ENCODE data around the gene PCBP2.

Gene PCBP2

DNA sequence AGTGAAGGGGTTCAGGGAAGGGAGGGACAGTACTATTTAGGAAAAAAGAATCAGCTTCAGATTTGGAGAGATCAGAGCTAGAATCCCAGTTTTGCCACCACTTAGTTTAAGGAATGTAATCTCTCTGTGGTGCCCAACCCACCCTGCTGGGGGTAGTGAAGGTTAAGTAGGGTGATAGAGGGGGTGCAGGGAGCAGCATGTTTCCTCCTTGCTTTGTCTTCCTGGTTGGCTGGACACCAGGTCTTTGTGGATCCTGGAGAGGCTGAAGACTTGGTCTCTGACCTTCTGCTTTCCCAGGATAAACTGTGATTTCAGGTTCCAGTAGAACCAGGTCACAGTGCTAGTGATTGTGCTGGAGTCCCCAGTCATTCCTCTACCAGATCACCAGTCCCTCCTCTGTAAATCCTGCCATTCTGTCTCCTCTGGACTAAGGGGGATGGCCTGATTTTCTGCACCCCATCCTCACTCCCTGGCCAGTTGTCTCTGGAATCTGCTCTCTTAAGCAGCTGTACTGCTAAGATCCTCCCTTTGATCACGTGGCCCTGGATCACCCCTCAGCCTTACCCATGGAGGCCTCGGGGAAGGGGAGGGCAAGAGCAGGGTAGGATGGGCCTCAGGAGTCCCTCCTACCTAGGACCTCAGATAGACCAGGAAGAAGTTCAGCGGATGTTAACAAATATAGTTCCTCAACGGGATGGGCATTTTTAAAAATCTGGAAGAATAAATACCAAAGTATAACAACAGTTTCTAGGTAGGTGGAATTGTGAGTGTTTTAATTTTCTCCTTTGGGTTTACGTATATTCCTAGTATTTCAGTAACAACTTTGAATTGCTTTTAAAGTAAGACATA lies 44.2 kb downstream of the PCBP2 start:
- FAIRE-seq: no peak

DNA sequence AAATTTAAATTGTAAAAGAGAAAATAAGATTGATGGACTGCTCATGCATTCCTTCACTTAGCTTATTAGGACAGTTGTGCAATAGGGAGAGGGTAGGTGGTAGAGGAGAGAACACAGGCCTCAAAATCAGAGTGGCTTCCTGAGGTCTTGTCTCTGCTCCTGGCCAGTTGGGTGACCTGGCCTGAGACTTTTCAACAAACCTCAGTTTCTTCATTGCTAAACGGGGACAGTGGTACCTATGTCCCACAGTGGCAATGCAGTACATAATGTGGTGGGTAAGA lies 44.8 kb downstream of the PCBP2 start:
- no peak for FAIRE-seq

- FAIRE-seq: no peak
Measured at GRCh38 chr12:53497461-53497860, 45.6 kb downstream of the PCBP2 start.

GRCh38 chr12:53498235-53498630 lies 46.3 kb downstream of the PCBP2 start:
- FAIRE-seq: no peak

DNA sequence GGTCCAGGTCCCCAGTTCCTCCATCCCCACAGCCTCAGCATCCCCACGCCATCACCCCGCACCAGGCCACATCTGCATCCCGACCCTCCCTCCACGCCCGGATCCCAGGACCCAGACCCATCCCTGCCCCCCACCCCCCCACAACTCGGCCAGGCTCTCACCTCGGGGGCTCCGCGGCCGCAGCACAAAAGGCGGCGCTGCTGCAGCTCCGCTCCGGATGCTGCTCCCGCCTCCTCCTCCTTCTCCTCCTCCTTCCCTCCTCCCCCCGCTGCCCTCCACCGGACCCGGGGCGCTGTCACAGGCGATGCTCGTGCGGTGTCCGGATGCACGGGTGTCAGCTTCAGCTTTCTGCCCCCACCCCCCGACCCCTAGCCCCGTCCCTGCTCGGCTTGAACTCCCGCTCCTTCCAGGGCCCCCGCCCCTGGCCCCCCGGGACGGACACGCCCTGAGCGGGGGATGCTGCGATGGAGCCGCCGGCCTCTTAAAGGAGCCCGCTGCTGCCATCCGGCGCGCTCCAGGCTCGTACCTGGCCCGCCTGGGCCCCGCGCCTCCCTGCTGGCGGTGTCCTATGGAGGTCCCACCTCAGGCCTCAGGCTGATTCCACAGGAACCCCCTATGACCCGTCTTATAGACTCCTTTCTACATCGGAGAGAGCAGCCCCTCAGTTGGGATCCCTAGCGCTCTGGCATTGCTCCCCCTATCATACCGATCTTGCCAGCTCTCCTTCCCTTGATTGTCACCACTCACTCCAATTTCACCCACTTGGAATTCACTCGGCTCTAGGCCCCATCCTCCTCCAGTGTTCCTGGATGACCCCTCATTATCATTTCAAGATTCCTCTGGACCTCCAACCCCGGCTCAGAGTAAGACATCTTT lies 47.6 kb downstream of the PCBP2 start, which contains the start of gene MAP3K12:
TSS of gene MAP3K12 (minus strand) at position 193 of the 876 bp plus-strand sequence. CDS start 12,067 bp downstream, outside the sequence.
- FAIRE-seq: no peak

DNA sequence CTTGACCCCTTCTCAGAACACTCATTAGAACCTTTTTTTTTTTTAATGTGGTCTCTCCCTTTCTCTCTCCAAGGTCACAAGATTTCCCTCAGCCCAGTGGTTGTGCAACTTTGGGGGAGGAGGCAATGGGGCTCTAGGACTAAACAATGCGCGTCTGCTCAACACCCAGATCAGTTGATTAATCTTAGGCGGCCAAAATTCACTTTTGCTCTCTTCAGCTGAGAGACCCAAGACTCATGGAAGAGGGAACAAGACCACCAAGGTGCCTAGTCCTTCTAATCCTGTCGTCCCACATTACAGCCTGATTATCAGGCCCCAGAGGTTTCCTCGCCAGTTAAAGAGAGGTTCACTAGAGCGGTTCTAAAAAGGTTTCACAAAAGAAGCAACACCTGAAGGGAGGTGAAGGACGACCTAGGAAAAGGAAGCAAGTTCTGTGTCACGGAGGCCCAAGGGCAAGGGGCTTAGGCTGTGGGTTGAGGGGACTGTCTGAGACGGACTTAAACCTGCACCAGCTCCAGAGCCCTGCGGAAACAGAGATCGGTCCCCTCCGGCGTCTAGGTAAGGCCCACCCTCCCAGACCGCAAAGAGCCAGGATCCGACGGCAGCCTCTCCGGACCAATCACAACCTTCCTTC lies 48.4 kb downstream of the PCBP2 start:
- FAIRE-seq: no peak

DNA sequence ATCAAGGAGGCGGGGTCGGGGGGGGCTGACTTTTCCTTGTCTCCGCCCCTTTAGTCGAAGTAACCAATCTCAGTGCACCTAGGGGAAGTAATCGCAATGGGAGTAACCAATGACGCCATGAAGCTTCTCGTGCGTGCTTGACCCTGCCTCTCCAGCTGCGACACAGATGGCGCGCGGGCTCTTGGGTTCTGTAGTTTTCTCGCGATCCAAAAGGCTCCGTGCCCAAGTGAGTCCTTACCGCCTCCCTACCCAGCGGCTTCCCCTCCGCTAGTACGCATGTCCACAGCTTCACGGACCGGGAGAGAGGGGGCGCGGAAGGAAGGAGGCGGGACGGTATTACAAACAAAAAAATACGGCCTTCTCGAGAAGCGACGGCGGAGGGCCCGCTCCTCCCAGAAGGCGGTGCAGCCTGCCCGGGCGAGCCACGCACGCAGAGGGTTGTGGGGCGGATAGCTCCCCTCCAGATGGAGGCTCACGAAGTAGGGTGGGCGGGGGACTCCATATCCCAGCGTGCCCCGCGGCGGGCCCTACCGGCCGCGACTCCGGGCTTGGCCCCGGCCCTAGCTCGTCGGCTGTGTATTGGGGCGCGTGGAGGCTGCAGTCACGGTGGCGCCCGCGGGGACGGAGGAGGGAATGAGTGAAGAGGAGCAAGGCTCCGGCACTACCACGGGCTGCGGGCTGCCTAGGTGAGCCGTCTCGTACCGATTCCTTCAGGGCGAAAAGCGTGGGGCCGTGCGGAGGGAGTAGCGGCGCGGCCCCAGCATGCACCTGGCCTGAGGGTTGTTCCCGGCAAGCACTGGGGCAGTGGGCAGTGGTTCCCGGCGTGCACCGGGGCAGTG lies 49.1 kb downstream of the PCBP2 start, which contains the start of gene TARBP2:
TSS of gene TARBP2 (plus strand) at position 508 of the 839 bp plus-strand sequence. CDS start at position 634, 126 bp downstream.
- peak; percentile 96 for FAIRE-seq

GRCh38 chr12:53501615-53502181 lies 49.8 kb downstream of the PCBP2 start:
- no peak for FAIRE-seq

GRCh38 chr12:53502331-53502730 lies 50.4 kb downstream of the PCBP2 start:
- FAIRE-seq: no peak

DNA sequence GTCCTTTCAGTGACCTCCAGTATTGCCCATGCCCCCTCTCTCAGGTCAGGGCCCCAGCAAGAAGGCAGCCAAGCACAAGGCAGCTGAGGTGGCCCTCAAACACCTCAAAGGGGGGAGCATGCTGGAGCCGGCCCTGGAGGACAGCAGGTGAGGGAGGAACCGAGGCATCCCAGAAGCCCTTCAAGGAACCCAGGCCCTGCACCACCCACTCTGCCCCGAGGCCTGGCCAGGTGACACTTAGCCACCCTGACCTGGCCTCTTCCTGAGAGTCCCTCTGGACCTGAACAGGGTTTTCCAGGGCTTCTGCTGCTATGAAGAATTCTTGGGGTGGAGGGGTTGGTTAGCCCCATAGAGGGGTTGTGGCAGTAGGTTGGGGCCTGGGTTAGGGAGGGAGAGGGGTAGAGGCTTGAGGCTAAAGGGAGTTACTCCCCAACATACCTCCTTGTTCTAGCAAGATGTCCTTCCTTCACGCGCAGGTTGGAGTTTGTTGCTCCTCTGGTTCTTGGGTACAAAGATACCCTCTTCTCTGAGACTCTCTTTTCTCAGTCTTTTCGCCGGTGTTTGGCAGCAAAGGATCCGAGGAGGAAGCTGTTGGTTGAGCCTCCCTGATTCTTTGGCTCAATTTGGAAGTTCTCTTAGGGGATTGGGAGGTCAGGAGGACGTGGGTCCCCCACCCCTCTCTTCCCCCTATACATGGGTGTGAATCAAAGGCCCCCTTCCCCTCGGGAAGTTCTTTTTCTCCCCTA lies 51.3 kb downstream of the PCBP2 start:
- no peak for FAIRE-seq

DNA sequence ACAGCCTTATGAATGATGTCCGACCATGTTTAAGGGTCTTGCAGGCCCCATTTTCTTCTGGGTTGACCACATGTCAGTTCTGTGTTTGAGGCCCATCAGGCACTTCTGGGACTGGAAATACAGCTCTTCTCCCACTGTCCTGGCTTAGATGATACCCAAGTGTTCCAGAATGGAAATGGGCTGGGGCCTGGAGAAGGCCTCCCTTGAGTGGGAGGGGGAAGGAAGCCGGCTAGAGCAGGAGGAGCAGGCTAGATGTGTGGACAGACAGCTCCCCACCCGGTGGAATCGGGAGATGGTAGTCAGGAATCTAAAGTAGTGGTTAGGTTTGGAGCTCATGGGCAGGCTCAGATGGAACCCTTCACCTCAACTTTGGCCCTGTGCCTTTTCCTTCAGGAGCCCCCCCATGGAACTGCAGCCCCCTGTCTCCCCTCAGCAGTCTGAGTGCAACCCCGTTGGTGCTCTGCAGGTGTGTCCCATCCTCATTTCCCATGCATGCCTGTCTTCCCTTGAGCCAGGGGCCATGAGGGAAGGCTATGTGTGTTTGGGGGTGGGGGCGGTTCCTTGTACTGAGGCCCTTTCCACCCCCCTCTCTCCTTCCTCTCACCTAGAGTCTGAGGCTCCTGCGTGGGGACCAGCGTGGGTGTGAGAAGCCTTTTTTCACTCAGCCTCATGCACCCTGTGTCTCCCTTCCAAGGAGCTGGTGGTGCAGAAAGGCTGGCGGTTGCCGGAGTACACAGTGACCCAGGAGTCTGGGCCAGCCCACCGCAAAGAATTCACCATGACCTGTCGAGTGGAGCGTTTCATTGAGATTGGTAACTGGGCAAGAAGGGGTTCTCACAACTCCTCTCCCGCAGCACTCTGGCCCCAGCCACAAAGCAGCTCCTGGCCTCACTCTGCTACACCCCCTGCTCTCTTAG lies 52.4 kb downstream of the PCBP2 start:
- no peak for FAIRE-seq

GRCh38 chr12:53505086-53505485 lies 53.2 kb downstream of the PCBP2 start:
- FAIRE-seq: no peak

DNA sequence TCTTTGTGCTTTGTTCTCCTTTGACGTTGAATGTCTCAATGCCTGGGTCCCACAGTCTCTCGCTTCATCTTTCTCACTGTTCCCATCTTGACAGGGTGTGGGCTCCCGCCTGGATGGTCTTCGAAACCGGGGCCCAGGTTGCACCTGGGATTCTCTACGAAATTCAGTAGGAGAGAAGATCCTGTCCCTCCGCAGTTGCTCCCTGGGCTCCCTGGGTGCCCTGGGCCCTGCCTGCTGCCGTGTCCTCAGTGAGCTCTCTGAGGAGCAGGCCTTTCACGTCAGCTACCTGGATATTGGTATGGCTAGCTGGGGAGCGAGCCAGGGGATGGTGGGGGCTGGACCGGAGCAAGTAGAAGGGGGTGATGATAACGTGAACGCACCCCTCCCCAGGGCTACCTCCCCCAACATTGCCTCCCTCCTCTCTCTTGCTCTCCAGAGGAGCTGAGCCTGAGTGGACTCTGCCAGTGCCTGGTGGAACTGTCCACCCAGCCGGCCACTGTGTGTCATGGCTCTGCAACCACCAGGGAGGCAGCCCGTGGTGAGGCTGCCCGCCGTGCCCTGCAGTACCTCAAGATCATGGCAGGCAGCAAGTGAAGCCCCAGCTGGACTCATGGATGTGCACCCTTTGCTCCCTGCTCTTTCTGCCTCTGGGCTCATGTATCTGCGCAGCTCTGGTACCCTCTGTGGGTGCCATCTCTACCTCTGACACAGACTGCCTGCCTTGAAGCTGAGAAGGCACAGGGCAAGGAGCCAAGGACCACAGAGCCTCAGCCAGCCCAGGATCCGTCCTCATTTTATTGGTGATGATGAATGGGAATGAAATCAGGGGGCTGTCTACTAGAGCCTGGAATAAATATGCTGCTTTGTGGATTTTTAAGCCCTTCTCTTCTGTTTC lies 53.9 kb downstream of the PCBP2 start:
- no peak for FAIRE-seq

- FAIRE-seq: no peak
Measured at GRCh38 chr12:53506450-53506785, 54.5 kb downstream of the PCBP2 start.

DNA sequence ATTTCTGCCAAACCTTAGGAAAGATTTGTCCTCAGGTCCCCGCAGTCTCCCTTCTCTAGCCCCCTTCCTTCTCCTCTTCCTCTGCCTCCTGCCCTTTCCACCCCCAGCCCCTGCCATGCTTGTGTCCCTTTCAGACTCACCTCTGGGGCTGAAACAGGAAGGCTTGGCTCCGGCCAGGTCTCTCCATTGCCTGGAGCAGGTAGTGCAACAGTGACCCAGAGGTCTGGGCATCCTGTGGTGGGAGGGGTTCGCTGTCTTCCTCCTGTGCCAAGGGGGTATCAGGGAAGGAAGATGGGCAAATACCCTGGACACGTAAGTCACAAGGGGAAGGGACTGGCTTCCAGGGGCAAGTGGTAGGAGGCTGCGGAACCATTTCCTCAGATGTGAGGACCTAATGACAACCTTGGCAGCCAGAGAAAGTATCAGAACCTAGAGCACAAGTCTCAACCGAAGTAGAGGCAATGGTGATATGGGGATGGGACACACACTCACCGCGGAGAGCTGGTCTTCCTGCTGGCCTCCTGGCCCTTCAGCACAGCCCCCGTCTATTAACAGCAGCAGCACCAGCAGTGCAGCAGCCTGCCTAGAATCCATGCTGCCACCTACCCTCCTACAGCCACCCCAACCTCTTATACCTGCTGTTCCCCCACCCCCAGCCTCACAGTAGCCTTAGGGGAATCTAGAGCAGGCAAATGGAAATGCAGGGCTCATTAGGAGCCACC lies 55.1 kb downstream of the PCBP2 start, which contains the start of gene NPFF:
TSS of gene NPFF (minus strand) at position 604 of the 722 bp plus-strand sequence. CDS start at position 594, 10 bp downstream.
- FAIRE-seq: no peak

DNA sequence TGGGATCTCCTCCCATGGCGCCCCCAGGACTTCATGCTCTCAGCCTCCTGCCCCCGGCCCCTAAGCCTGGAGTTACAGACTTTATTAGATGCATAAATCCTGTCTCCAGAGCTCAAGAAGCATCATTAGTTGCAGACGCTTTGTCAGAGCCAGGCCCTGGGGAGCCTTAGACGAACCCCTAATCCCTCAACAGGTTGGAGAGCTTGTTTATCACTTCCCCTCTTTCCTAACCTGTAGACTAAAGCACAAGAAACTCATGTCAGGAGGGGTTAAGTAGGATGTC lies 55.6 kb downstream of the PCBP2 start:
- no peak for FAIRE-seq

DNA sequence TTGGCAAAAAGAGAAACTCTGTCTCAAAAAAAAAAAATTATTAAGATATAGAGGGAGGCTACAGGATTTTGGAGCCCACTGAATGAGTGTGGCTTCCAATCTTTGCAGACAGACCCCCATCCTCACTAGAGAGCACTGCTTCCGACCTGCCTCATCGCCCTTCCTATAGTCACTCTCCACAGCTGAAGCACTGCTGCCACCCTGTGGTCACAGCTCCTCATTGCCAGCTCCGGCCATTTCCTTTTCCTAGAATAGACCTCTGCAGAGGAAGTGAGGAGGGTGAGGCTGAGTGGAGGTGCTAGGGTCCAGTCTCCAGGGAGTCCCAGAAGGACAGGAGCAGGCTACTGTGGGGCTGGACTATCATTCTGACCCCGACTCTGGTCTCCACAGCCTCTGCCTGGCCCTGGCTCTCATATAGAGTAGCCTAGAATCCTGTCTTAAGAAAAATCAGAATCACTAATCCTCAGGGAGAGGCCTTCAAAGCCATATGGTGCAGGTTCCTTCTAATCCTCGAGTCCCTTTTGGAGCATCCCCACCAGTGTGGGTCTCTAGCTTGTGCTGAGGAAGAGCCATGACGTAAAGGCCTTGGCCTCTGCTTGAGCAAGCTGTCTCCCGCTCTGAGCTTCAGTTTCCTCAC lies 56.8 kb downstream of the PCBP2 start:
- FAIRE-seq: peak; percentile 9

DNA sequence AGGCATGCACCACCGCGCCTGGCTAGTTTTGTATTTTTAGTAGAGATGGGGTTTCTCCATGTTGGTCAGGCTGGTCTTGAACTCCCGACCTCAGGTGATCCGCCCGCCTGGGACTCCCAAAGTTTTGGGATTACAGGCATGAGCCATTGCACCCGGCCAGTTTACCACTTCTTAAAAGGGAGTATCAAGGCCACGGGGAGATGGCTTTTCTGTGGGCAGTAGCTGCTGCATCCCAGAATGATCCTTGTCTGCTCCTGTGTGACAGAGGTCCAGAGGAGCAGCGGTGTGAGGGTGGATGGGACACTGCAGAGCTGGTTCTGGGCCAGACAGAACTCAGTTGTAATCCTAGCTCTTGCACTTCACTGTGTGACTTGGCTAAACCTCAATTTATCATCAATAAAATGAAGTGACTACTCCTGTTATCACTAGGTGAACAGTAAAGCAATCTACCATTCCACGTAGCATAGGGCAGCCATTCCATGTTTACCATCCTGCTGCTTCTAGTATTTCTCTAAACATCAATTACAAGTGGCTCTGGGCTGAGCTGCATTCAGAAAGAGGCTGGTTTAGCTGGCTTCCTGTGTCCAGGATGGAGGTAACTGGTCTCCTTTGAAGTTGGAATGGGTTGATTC lies 58.4 kb downstream of the PCBP2 start:
- no peak for FAIRE-seq

Measured in islet of Langerhans (tissue), 1 donor.